TTC549 (cell line): ENCODE results near the gene EYS.
"Not testable (repeated sequence)": the region's sequence is repeated elsewhere in the genome, so short reads cannot be mapped to it uniquely, and the experiment has no call there.

ENCODE experiments used
- FAIRE-seq: peaks from 2 replicates; lab custom pipeline; 2012; peaks lifted over from hg19 to GRCh38; lab: Jason Lieb, UNC

Gene EYS

GRCh38 chr6:63888416-63888815, 1818.6 kb downstream of the EYS start:
- no peak for FAIRE-seq

- not testable (repeated sequence) for FAIRE-seq
These were observed 1819.2 kb downstream of the EYS start for GRCh38 chr6:63887804-63888203.

GRCh38 chr6:63887002-63887751, 1819.8 kb downstream of the EYS start:
- no peak for FAIRE-seq

- FAIRE-seq = no peak
These were observed 1820.7 kb downstream of the EYS start for GRCh38 chr6:63886341-63886740.

- FAIRE-seq = no peak
These were observed 1823.4 kb downstream of the EYS start for GRCh38 chr6:63883597-63883996.

- FAIRE-seq = no peak
These were observed 1824.8 kb downstream of the EYS start for GRCh38 chr6:63882208-63882607.

- FAIRE-seq = no peak
These were observed 1825.2 kb downstream of the EYS start for GRCh38 chr6:63881791-63882190.

- no peak for FAIRE-seq
These were observed 1834.8 kb downstream of the EYS start for GRCh38 chr6:63872233-63872632.

- FAIRE-seq = no peak
These were observed 1838.7 kb downstream of the EYS start for GRCh38 chr6:63868351-63868750.

- no peak for FAIRE-seq
These were observed 1842.2 kb downstream of the EYS start for GRCh38 chr6:63864671-63865318.

- FAIRE-seq = no peak
These were observed 1843.0 kb downstream of the EYS start for GRCh38 chr6:63864061-63864460.

- no peak for FAIRE-seq
These were observed 1844.4 kb downstream of the EYS start for GRCh38 chr6:63862486-63863198.

GRCh38 chr6:63859528-63859927, 1847.5 kb downstream of the EYS start:
- FAIRE-seq = no peak

- no peak for FAIRE-seq
These were observed 1848.3 kb downstream of the EYS start for GRCh38 chr6:63858691-63859090.

- no peak for FAIRE-seq
These were observed 1850.8 kb downstream of the EYS start for GRCh38 chr6:63856271-63856670.

GRCh38 chr6:63844287-63844686, 1862.7 kb downstream of the EYS start:
- FAIRE-seq = no peak

- FAIRE-seq = no peak
These were observed 1867.5 kb downstream of the EYS start for GRCh38 chr6:63839485-63839884.

GRCh38 chr6:63828678-63829077, 1878.3 kb downstream of the EYS start:
- not testable (repeated sequence) for FAIRE-seq

GRCh38 chr6:63824722-63825121, 1882.3 kb downstream of the EYS start:
- no peak for FAIRE-seq

- no peak for FAIRE-seq
These were observed 1885.6 kb downstream of the EYS start for GRCh38 chr6:63821442-63821841.

- FAIRE-seq = no peak
These were observed 1887.2 kb downstream of the EYS start for GRCh38 chr6:63819831-63820230.

GRCh38 chr6:63817492-63818050, 1889.5 kb downstream of the EYS start:
- no peak for FAIRE-seq

- no peak for FAIRE-seq
These were observed 1890.0 kb downstream of the EYS start for GRCh38 chr6:63816982-63817436.
